ENCODE measurements around the gene NOC3L.

GRCh38 chr10:94366382-94366781 is 3.6 kb upstream of the NOC3L start:
- TF ChIP-seq, protein P1, sequence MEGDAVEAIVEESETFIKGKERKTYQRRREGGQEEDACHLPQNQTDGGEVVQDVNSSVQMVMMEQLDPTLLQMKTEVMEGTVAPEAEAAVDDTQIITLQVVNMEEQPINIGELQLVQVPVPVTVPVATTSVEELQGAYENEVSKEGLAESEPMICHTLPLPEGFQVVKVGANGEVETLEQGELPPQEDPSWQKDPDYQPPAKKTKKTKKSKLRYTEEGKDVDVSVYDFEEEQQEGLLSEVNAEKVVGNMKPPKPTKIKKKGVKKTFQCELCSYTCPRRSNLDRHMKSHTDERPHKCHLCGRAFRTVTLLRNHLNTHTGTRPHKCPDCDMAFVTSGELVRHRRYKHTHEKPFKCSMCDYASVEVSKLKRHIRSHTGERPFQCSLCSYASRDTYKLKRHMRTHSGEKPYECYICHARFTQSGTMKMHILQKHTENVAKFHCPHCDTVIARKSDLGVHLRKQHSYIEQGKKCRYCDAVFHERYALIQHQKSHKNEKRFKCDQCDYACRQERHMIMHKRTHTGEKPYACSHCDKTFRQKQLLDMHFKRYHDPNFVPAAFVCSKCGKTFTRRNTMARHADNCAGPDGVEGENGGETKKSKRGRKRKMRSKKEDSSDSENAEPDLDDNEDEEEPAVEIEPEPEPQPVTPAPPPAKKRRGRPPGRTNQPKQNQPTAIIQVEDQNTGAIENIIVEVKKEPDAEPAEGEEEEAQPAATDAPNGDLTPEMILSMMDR (IDR thresholded peaks at IDR 0.05), result no peak
- TF ChIP-seq POLR2A (IDR thresholded peaks at IDR 0.05), result no peak
